ENCODE measurements around the gene PKDCC.

The PKDCC gene

DNA sequence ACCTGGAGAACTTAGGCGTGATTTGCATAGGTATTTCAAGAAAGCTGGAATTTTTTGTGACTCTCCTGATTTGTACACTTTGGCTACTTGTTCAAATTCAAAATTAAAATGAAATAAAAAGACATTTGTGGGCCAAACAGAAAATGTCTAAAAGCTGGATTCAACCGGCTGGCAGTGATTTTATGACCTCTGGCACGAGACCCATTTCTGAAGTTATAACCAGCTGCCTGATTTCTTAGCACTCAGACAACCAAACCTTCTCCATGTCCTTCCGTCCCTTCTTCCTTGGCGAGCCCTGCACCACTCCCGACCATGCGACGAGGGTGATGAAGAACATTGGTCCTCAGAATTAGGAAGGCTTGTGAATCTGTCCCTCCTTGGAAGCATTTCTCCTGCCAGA is 19.7 kb downstream of the PKDCC start:
- ChIA-PET CTCF (interaction anchor here (1.0 to 10.6 kb wide), 3 partner anchors 18 to 214 kb away, joined by 7 to 108 read pairs (median 80); no protein-coding TSS in a partner anchor), POLR2A (no interaction called here)
- no peak overlapping the region for H3K4me3 ChIP-seq (ENCODE audit: low read depth, low read length)
- TF ChIP-seq, protein P1, sequence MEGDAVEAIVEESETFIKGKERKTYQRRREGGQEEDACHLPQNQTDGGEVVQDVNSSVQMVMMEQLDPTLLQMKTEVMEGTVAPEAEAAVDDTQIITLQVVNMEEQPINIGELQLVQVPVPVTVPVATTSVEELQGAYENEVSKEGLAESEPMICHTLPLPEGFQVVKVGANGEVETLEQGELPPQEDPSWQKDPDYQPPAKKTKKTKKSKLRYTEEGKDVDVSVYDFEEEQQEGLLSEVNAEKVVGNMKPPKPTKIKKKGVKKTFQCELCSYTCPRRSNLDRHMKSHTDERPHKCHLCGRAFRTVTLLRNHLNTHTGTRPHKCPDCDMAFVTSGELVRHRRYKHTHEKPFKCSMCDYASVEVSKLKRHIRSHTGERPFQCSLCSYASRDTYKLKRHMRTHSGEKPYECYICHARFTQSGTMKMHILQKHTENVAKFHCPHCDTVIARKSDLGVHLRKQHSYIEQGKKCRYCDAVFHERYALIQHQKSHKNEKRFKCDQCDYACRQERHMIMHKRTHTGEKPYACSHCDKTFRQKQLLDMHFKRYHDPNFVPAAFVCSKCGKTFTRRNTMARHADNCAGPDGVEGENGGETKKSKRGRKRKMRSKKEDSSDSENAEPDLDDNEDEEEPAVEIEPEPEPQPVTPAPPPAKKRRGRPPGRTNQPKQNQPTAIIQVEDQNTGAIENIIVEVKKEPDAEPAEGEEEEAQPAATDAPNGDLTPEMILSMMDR (IDR thresholded peaks at IDR 0.05; ENCODE audit: insufficient read depth, low read length, missing control alignments), result no peak
- DNase-seq (ENCODE audit: low read depth, low spot score), result no peak

DNA sequence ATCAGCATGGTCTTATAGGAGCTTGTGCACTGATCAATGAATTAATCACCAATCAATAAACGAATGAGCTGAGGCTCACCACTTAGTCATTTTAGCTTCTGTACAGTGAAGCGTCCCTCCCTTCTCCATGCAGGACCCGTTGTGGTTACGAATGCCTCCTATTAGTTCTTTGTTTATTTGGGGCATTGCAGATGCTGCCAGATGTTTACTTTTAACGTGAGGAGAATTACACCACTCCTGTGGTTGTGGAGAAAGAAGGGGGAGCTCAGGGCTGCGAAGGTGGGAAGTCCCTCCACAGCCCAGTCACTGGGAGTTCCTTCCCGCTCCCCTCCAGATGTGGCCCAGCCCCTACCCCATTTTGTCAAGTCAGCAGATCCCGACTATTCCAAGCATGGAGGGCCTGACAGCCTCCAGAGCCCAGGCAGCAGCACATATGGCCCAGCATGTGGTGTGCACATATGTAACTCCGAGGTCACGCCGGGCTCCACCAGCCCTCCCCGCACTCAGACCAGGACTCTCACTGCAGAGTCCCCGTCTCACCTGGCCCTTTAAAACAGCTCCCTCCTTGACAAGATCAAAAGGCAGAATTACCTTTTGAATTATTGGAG is 20.9 kb downstream of the PKDCC start:
- DNase-seq (ENCODE audit: low read depth, low spot score), result no peak

DNA sequence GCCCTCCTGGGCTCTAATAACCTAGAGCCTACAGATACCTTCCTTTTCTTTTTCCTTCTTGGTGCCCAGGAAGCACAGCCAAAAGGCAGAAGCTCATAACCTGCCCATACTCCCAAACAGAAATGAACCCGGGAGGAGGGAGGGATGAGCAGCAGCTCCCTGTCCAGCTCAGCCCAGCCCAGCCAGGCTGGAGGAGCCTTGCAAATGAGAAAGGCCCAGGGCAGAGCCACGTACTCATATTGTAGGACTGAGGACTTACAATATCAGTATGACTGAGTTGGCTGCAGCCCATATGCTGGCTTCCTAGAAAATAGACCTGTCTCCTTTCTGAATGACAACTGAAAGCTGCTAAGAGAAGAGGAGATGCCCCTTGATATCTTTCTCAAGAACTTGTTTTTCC is 21.7 kb downstream of the PKDCC start:
- no peak overlapping the region for H3K4me3 ChIP-seq (ENCODE audit: low read depth, low read length)
- POLR2A ChIA-PET, result no interaction called here
- no peak for DNase-seq (ENCODE audit: low read depth, low spot score)
- TF ChIP-seq, protein P1 (IDR thresholded peaks at IDR 0.05; ENCODE audit: insufficient read depth, low read length, missing control alignments), result no peak
- CTCF ChIA-PET, result interaction anchor here (9.6 to 10.6 kb wide), 2 partner anchors 16 to 200 kb away, joined by 80 to 108 read pairs; no protein-coding TSS in a partner anchor

More for the DNA sequence above, 20.9 kb downstream of the PKDCC start:
- POLR2A ChIA-PET, result no interaction called here
- CTCF ChIA-PET, result interaction anchor here (0.6 to 10.6 kb wide), 4 partner anchors 17 to 215 kb away, joined by 4 to 108 read pairs (median 44); no protein-coding TSS in a partner anchor
- TF ChIP-seq, protein P1 (IDR thresholded peaks at IDR 0.05; ENCODE audit: insufficient read depth, low read length, missing control alignments), result no peak
- no peak overlapping the region for H3K4me3 ChIP-seq (ENCODE audit: low read depth, low read length)

DNA sequence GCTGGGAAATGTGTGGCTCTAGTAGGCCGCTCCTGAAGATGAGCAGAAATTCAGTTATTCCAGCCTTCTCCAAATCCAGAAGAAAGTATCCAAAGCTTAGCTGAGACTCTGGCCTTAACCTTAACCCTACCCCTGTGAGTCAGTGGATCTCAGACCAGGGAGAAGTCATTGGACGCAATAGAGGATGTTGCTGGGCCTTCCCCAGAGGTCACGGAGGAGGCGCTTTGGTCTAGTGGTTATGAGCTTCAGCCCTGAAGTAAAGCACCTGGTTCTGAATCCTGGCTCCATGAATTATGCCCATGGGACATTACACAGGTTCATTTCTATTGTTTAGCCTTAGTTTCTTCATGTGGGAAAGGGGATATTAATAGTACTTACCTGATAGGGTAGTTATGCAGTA is 24.0 kb downstream of the PKDCC start:
- no peak overlapping the region for H3K4me3 ChIP-seq (ENCODE audit: low read depth, low read length)
- ChIA-PET CTCF (interaction anchor here (0.9 to 10.6 kb wide), 5 partner anchors 9 to 231 kb away, joined by 3 to 108 read pairs (median 30); no protein-coding TSS in a partner anchor), POLR2A (no interaction called here)
- no peak for DNase-seq (ENCODE audit: low read depth, low spot score)
- TF ChIP-seq, protein P1 (IDR thresholded peaks at IDR 0.05; ENCODE audit: insufficient read depth, low read length, missing control alignments), result no peak

DNA sequence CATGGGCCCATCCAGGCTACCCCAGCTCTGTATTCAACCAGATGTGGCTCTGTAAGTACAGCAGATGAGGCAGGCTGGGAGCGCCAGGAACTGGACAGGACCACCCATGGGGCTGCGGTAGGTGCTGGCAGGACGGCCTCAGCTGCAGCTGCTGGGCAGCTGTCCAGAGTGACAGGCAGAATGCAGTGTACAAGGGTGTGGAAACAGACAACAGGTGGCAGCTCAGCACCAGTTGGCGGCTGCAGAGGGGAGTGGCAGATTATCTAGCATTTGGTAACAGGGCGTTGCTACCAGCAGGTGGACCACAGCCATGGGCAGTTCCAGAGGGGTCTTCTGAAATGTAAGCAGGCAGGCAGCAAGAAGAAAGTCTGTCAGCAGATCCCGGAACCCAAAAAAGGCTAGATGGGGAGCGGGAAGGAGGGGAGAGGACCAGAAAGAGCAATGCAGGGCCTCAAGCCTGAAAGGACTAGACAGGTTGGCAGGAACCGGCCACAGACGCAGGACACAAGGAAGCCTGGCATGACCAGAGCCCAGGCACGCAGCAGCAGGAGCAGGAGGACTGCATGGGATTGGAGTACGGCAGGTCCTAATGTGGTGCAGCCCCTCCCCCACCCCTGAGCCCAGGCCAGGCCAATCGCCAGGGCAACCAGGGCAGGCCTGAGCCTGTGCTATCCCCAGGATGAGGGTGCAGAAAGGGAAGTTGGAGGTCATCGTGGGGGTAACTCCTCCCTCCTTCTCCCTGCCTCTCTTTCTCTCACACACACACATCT is 24.7 kb downstream of the PKDCC start:
- DNase-seq (ENCODE audit: low read depth, low spot score), result no peak
- H3K4me3 ChIP-seq (ENCODE audit: low read depth, low read length), result no peak overlapping the region
- ChIA-PET CTCF (interaction anchor here (1.0 to 10.6 kb wide), 4 partner anchors 10 to 219 kb away, joined by 4 to 108 read pairs (median 55); no protein-coding TSS in a partner anchor), POLR2A (no interaction called here)
- TF ChIP-seq, protein P1 (IDR thresholded peaks at IDR 0.05; ENCODE audit: insufficient read depth, low read length, missing control alignments), result no peak

Measured in AG04449 (cell line).